Gastrocnemius medialis (tissue), 4 donors: ENCODE results near the gene PTGFRN.

Experiments used
- CTCF ChIP-seq, 5 experiments: fragments of 450-650 bp in 3 of 5; fragments of 200-600 bp in 2 of 5; sonication (generic) in 2 of 5; IDR thresholded peaks in 4 of 5; conservative IDR thresholded peaks in 1 of 5; 1 replicate in 4 of 5; 2 replicates in 1 of 5; pipeline ENCODE4 v1.5.1; 2016 to 2019; ENCODE audit warnings: antibody characterized with exemption in 5 of 5, mild to moderate bottlenecking in 3 of 5, moderate library complexity in 3 of 5
- POLR2A ChIP-seq, 2 donors: fragments of 450-650 bp; IDR thresholded peaks; one replicate each; pipeline ENCODE4 v1.6.1; 2017; ENCODE audit warnings: antibody characterized with exemption in 2 of 2, mild to moderate bottlenecking in 2 of 2, moderate library complexity in 2 of 2

DNA sequence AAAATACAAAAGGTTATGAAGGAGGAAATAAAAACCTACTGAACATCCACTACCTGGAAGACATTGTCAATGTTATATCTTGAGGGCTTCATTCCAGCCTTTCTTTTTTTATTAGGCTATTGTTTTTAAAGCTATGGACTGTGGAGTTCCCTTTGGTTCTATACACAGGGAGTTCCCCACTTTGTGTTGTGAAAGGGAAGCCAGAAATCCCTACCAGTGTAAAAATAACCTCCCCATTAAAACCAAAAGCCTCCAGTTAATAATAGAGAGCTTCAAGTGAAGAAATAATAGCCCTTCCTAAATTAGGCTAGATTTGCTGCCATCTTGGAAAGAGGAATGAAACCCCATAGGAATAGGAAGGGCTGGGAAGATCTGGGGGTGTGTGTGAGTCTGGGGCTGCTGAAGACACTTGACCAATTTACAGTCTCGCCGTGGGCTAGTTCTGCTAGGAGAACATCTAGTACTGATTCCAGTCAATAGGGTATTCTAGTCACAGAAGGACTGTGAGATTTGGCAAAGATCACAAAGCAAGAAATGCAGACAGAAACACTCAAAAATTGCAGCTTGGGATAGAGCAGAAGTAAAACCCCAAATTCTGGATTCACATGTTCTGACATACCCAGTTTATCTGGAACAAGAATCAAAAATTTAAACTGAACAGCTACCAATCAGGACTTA, 32.4 kb upstream of the PTGFRN start:
- no peak for TF ChIP-seq CTCF (IDR thresholded peaks at IDR 0.05 in 4 of 5, conservative IDR thresholded peaks at IDR 0.05 in 1 of 5)
- TF ChIP-seq POLR2A (IDR thresholded peaks at IDR 0.05) = no peak
